ENCODE results near the gene SPOCD1. TPM values are rescaled to one million over a fixed set of nuclear protein-coding genes. Genes with fewer than 3 reads are reported as not detected.

The SPOCD1 gene
- total RNA-seq, 1 donor from 2014 or later = not detected

GRCh38 chr1:31848381-31848897 lies 32.6 kb upstream of the SPOCD1 start:
- Histone ChIP-seq H3K4me1 (no peaks in the 10 kb centered on the region), H3K4me3 (no peak overlapping the region), H3K27ac (replicated peaks) (no peak overlapping the region), H3K9me3 (replicated peaks) (peaks cover 5% of the 10 kb centered on the region), H3K27me3 (ENCODE audit: low read depth) (no peaks in the 10 kb centered on the region), H3K36me3 (no peaks in the 10 kb centered on the region)
- intact Hi-C loops (cut with micrococcal nuclease) = no loop called here
- no peak for TF ChIP-seq CTCF (IDR thresholded peaks at IDR 0.05; ENCODE audit: borderline replicate concordance)
- DNase-seq = no peak

GRCh38 chr1:31846484-31846883 lies 30.7 kb upstream of the SPOCD1 start:
- no peaks in the 10 kb centered on the region for H3K36me3 ChIP-seq
- no peaks in the 10 kb centered on the region for H3K27me3 ChIP-seq (ENCODE audit: low read depth)
- no peak for TF ChIP-seq CTCF (IDR thresholded peaks at IDR 0.05; ENCODE audit: borderline replicate concordance)
- intact Hi-C loops (cut with micrococcal nuclease) = no loop called here
- peaks cover 5% of the 10 kb centered on the region for H3K9me3 ChIP-seq (replicated peaks)
- DNase-seq = no peak
- H3K4me1 ChIP-seq = no peaks in the 10 kb centered on the region
- H3K4me3 ChIP-seq = no peak overlapping the region
- no peak overlapping the region for H3K27ac ChIP-seq (replicated peaks)

DNA sequence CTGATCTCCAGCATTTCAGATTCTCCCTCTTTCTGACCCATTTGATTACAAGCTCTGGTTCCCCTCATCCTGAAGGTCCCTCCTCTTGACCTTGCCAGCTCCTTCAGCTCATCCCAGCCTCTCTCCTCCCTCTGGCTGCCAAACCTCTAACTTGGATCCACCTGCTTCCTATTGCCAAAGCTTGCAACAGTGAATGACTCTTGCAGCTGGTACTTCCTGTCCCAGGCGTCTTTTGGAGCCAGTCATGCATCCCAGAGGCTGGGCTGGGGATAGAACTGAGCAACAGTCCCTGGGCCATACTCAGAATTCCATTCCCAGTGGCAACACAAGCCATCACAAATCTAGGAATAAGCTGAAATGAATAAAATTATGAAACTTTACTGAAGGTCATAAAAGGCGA lies 27.7 kb upstream of the SPOCD1 start:
- TF ChIP-seq CTCF (IDR thresholded peaks at IDR 0.05; ENCODE audit: borderline replicate concordance) = no peak
- Histone ChIP-seq H3K27me3 (ENCODE audit: low read depth) (no peaks in the 10 kb centered on the region), H3K4me3 (no peak overlapping the region), H3K4me1 (no peaks in the 10 kb centered on the region), H3K36me3 (no peaks in the 10 kb centered on the region), H3K9me3 (replicated peaks) (peaks cover 5% of the 10 kb centered on the region), H3K27ac (replicated peaks) (no peak overlapping the region)
- DNase-seq = no peak
- intact Hi-C loops (cut with micrococcal nuclease) = no loop called here

DNA sequence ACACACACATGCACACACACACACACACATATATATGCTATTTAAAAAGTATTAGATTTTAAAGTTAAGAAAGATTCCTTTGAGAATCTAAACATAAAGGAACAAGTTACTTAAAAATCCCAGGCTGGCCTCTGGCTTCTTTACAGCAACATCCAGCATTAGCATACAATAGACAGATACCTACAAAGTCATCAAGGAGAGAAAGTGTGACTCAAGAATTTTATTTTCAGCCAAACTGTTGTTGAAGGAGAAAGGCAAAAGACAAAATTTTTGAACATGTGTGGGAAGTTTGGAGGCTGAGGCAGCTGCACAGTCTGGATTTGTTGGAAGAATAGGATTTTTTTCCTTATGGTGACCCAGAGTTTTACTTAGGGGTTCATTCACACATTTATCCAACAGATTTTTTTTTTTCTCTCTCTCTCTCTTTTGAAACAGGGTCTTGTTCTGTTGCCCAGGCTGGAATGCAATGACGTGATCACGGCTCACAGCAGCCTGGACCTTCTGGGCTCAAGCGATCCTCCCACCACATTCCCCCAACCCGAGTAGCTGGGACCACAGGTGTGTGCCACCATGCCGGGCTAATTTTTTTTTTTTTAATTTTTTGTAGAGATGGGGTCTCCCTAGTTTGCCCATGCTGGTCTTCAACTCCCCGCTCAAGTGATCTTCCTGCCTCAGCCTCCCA lies 24.0 kb upstream of the SPOCD1 start:
- Histone ChIP-seq H3K27me3 (ENCODE audit: low read depth) (peaks cover 6% of the 10 kb centered on the region), H3K27ac (replicated peaks) (no peak overlapping the region), H3K36me3 (no peaks in the 10 kb centered on the region), H3K4me1 (no peaks in the 10 kb centered on the region), H3K4me3 (no peak overlapping the region), H3K9me3 (replicated peaks) (no peaks in the 10 kb centered on the region)
- DNase-seq = no peak
- intact Hi-C loops (cut with micrococcal nuclease) = no loop called here
- TF ChIP-seq CTCF (IDR thresholded peaks at IDR 0.05; ENCODE audit: borderline replicate concordance) = no peak

GRCh38 chr1:31837451-31838158 lies 21.8 kb upstream of the SPOCD1 start:
- Histone ChIP-seq H3K9me3 (replicated peaks) (no peaks in the 10 kb centered on the region), H3K27ac (replicated peaks) (no peak overlapping the region), H3K36me3 (no peaks in the 10 kb centered on the region), H3K4me1 (peaks cover under 1% of the 10 kb centered on the region), H3K27me3 (ENCODE audit: low read depth) (peaks cover 6% of the 10 kb centered on the region), H3K4me3 (no peak overlapping the region)
- DNase-seq = no peak
- TF ChIP-seq CTCF (IDR thresholded peaks at IDR 0.05; ENCODE audit: borderline replicate concordance) = no peak
- intact Hi-C loops (cut with micrococcal nuclease) = no loop called here

Data from left ventricle myocardium inferior (tissue), 1 donor.